GM04504 (cell line): ENCODE data around the gene BANP.
"Not testable (repeated sequence)": the region's sequence is repeated elsewhere in the genome, so short reads cannot be mapped to it uniquely, and the experiment has no call there.

ENCODE experiments used
- DNase-seq: peaks from one replicate; pipeline ENCODE4 v3.0.0-alpha.2; 2012; ENCODE audit warnings: low read depth

BANP gene

DNA sequence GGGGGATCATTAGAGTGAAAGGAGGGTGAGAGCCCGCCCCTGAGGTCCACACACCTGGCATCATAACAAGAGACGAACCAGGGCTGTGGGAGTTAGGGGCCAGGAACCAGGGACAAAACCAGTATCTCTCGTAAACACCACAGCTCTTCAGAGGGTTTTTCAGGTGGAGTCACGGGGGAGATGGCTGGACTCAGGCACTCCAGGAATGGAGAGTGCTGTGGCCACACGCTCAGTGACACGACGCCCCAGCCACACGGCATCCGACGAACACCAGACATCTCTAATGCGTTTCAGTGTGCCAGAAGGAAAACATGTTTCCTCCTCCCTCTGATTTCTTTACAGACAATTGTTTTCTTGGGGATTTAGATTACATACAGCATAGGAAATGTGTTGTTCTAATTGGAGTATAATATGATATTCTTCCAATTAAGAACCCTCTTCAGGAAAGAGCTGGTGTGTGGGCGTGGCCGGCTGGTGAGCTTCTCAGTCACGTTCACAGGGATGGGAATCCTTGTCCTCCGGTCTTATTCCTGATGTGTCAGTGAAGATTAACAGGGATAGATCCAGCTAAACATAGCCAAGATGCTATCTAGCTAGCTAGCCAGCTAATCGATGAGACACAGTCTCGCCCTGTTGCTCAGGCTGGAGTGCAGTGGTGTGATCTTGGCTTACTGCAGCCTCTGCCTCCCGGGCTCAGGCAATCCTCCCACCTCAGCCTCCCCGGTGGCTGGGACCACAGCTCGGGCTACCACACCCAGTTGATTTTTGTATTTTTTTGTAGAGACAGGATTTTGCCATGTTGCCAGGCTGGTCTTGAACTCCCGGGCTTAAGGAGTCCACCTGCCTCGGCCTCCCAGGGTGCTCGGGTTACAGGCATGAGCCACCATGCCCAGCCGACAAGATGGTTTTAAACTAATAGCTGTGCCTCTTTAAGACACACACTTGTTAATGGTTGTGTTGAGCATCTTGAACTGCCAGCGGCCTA is 98.6 kb downstream of the BANP start:
- DNase-seq = no peak

DNA sequence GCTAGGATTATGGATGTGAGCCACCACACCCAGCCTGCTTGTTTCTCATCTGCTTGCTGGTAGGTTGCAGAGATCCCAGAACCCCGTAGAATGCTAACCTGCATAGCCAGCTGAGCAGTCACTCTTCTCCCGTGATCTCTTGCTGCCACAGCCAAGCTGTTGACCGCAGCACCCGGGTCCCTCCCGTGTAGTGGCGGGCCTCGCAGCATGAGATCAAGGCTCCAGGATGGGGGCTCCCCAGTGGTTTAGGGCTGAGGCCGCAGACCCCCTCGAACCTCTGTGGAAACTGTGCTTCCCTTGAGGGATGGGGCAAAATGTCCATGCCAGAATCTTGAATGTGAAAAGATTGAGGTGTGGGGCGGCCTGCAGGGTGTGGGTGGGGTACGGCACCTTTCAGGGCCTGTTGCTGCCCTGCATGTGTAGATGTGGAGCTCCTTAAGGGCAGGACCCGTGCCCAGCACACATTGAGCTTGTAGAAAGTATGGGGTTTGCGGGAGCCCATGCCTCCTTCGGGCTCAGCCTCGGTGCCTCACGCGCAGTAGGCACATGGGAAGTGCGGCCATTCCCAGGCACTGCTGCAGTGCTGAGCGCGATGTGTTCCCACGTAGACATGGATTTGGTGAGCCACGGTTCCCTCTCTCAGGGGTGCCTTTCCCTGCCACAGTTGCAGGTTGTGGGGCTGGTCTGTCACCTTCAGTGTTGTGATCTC is 99.9 kb downstream of the BANP start:
- no peak for DNase-seq

DNA sequence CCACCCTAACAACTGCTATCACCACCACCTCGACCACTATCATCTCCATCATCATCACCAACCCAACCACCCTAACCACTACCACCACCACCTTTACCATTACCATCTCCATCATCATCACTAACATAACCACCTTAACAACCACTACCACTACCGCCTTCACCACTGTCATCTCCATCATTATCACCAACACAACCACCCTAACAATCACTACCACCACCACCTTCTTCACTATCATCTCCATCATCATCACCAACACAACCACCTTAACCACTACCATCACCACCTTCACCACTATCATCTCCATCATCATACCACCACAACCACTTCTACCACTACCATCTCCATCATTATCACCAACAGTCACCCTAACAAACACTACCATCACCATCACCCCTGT is 101.4 kb downstream of the BANP start:
- no peak for DNase-seq

DNA sequence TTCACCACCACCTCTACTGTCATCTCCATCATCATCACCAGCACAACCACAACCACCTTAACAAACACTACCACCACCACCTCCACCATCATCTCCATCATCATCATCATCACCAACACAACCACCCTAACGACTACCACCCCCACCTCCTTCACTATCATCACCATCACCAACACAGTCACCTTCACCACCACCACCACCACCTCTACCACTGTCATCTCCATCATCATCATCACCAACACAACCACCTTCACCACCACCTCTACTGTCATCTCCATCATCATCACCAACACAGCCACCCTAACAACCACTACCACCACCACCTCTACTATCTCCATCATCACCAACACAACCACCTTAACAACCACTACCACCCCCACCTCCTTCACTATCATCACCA is 102.2 kb downstream of the BANP start:
- not testable (repeated sequence) for DNase-seq

DNA sequence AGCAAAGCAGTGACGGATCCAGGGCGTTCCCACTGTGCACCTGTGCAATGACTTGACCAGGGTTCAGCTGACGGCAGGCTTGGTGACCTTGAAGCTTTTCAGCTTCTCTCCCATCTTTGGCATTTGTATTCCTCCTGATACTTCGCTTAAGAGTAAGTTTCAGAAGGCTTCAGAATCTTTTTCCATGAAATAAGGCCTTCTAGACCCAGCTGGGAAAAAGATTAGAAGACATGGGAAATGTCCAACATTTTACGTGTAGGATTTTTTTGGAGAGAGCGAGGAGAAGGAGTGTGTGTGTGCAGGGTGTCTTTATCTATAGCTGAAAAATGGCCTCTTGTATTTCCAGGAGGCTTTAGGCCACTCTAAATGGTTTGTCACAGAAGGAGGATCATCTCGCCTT is 104.1 kb downstream of the BANP start:
- no peak for DNase-seq

DNA sequence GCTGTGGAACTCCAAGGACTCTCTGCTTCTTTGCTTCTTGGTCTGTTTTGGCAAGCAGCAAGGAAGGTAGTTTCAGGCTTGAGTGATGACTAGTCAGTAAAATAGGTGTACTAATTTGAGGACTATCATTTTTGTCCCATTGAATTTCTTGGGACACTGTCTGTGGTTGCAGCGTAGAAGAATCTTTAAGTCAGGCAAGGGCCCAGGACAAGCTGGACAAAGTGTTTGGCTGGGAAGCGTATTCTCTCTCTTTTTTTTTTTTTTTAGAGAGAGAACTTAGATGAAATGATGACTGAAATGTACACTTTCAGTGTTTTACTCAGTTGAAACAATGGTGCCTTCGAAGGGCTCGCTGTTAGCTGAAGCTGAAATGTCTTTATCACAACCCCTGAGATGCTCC is 105.0 kb downstream of the BANP start:
- no peak for DNase-seq

DNA sequence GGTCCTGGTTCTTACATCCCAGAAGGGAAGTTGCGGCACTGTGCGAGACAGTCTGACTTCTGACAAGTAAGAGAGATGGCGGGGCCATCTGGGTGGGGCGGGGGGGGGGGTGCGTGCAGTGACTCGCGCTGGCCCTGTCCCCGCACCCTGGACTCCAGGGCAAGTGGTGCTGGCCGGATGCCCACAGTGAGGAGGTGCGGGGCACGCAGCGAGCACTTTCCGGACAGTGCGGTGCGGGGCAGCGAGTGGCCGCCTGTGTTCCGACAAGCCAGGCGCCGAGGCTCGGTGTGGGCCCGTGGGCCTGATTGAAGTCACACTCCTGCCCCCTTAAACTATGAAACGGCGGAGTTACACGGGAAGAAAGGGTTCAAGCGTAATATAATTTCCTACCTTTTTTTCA is 106.4 kb downstream of the BANP start:
- DNase-seq = no peak

DNA sequence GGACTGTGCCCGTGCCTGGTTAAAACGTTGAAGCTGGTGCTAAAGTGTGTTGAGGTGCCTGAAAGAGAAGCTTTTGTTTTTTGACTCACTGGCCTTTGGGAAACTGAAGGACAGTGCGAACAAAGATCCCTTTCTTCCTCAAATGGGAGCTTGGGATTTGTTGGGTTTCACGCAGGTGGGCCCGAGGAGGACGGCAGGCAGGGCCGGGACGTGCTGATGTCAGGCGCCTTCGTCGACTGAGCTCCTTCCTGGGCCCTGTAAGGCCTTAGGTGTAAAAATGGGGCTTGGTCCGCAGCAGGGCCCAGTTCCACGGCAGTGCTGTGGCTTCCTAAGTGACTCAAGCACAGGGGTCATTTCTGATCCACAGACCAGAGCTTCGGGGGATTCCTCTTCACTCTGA is 106.9 kb downstream of the BANP start:
- no peak for DNase-seq

DNA sequence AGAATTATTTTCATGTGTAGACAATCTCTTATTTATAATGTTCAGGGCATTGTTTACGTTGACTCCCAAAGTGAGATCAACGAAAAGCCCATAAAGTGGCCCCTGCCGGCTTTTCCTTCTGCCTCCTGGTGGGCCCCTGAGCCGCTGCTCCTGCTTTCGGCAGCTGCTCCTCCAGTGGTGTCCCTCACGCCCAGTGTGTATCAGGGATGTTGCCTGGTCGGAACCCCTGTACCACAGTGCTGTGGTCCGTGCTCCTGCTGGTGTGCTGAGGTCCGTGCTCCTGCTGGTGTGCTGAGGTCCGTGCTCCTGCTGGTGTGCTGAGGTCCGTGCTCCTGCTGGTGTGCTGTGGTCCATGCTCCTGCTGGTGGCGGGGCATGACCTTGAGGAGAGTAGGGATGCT is 107.6 kb downstream of the BANP start:
- DNase-seq = no peak

DNA sequence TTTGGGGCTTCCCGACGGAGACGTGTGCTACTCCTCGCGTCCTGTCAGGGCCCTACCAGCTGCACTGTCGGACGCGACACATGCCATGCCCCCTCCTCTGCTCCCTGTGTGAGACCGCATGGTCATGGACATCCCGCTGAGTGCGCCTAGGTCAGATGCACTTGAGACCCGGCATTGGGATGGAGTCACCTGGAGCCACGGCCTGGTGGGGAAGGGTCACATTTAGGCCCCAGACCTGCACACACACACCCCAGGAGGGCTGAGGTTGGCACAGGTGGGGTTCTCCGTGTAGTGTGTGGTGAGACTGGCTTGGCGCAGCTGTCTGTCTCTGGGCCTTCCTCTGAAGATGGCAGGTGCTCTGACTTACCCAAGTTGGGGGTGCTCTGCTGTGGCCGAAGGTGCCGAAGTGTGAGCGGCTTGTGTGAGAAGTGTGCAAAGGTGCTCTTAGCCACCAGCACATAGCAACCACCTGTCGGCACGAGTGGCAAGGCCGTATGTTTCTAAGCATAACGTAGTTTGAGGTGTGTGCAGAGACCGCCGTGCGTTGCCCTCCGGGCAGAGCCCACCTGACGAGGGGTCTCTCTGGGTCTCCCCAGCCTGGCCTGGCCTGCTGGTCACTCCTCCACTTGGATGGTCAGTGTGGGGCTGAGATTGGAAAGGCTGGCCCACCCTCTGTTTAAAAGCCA is 108.6 kb downstream of the BANP start:
- DNase-seq = no peak

DNA sequence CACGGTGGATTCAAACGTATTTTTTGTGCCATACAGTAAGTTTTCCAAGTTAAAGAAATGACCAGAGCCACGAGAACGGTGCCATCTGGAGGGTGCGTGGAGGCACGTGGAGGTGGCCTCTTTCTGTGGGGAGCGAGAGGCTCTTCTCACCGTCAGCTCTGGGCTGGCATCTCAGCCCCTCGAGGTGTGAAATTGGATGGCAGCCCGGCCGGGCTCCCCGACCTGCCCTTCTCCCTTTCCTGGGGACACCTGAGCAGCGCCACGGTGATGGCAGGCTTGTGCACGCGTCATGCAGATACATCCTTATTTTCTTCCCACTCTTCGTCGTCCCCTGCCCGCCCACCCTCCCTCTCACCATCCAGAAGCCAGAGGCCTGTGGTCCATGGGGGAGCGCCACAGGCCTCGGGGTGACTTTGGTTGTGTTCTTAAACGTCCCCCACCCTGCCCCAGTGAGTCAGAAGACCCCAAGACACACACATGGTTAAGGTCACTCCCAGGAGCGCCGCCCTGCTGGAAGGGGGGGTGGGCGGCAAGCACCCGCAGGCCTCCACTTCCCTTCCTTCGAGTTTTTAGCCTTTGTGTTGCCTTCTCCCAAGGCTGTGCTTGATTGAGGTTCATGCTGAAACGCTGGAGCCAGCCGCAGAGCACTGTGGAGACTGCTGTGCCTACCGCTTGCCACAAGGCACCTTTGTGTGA is 109.4 kb downstream of the BANP start:
- no peak for DNase-seq

DNA sequence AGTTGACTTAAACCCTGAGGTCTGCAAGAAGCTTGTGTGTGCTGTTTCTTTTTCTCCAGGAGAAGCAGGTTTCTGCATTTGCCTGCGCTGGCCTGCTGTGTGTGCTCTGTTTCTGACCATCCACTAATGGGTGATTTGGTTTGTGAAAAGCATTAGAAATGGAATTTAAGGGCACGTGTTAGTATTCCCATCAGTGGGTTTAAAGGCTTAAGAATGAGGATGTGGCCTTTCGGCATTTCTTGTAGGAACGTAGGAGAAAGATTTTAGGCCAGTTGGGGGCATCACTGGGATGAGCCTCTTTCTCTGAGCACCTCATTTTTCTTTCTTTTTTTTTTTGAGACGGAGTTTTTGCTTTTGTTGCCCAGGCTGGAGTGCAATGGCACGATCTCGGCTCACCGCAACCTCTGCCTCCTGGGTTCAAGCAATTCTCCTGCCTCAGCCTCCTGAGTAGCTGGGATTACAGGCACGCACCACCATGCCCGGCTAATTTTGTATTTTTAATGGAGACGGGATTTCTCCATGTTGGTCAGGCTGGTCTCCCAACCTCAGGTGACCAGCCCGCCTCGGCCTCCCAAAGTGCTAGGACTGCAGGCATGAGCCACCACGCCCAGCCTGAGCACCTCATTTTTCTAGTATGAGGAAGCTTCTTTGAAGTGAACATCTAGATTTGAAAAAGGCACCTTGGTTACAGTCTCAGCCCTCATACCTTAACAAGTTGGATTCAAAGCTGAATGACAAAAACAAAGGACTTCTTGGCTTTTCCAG is 110.3 kb downstream of the BANP start:
- no peak for DNase-seq

DNA sequence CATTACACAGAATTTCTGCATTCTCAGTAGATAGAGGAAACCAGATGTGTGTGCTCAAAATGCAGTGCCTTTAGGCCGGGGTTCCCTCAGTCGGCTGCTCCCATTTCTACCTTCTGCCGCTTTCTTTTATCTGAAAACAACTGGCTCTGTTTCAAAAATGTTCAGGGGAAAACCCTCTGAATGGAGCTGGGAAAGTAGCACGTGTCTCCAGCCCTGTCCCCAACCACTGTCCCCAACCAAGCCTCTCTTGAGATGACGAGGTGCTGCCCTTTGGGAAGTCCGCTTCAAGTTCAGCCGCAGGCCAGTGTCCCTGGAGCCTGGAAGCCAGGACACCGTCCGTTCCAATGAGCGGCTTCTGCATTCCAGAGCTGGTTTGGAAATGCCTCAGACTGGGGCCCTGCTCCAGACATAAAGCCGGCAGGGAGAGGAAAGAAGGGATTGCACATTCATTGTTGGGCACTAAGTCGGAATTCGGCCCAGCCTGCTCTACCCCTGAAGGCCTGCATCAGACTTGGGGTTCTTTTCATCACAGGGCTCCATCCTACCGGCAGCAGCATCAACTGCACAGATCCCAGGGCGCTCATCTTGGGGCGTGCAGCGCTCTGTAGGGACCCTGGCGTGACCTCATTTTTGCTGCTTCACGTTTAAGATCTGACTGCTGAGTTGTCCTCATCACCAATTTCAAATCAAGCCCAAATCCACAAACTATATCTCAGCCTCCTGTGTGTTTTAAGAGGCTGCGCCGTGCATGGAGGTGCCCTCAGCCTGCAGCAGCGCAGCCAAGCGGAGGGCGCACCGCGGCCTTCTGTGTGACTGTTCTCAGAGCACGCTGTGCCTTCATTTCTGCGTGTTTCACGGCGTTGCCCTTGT is 111.3 kb downstream of the BANP start:
- DNase-seq = peak; percentile 72

DNA sequence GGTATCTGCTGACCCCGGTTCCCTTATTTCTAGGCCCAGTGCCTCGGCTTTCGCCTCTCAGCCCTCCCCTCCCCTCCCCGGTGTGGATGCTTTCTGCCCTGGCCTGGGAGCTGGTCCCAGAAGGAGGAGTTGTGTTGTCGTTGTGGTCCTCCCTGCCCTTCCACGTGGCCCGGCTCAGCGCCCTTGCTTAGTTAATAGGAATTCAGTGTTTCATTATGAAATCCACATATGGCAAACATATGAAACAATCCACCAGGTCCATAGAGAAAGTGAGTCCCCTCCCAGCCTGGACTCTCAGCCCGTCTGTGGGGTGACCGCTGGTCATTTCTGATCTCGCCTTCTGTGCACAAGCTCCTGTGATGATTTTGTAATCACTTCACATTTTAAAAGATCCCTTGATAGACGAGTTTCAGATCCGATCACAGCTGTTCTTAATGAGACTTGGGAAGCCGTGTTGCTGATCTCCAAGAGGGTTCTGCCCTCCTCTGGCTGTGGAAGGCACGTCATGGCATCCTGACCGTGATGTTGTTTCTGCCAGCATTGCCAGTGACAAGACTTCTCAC is 112.1 kb downstream of the BANP start:
- peak; percentile 95 for DNase-seq

DNA sequence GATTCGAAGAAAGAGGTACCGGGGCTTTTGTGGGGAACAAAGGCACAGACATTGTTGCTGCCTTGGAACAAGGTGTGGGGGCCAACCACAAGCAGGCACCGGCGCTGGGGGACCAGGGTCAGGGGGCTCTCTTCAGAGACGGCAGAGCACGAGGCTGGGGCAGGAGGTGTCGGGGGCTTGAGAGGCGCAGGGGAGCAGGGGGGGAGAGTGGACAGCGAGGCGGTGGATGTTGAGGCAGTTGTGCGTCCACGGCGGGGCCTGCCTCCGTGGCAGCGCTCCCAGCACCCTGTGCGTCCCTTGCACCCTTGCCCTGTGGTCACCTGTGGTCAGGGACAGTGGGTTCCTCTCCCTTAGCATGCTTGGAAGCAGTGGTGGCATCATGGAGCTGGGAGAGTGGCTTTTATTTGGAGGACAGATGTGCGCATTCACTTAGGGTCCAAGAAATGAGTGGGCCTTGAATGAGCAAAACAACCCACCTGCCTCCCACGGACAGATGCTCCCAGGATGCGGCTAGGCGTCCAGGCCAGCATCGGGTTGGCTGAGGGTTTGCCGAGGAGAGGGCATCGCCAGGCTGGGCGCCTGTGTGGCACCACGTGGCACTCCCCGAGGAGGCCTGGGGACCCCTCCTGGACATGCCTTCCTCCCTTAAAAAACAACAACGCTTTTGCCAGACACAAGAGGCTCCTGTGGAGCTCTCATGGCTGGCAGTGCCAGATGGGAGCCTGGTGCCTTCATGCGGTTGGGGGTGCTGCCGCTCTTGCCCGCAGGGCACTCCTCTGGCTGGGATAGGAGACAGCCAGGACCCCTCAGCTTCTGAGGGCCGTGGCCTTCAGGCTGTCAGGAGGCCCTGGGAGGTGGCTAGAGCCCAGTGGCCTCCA is 113.0 kb downstream of the BANP start:
- no peak for DNase-seq

DNA sequence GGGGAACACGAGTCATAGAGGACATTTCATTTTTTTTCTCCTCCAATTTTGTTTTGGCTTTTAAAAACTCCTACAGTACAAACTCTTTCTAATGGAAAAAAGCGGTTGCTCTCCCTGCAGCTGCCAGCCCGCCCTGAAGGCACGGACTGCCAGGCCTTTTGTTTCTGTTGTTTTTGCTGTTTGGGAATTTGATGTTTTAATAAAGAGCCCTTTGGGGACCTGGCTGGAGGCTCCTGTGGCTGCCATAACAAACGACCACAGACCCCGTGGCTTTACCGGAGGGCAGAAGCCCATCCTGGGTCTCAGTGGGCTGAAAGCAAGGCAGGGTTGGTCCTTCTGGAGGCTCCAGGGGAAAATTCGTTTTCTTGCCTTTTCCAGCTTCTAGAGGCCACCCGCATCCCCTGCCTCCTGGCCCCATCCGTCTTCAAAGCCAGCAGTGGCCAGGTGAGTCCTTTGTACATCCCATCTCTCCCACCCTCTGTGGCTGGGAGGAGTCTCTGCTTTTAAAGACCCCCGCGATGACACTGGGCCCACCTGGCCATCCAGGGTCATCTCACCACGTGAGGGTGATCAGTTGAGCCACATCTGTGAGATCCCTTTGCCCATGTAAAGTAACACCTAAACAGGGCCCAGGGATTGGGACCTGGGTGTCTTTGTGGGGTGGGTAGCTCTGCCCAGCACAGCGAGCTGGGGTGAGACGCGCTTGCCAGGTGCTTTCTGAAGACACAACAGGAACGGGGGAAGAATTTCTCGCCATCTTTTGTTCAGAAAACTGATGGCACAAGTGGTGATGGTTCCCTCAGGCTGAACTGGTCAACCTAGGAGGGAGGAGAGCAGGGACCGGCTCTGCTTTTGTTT is 113.9 kb downstream of the BANP start:
- no peak for DNase-seq

DNA sequence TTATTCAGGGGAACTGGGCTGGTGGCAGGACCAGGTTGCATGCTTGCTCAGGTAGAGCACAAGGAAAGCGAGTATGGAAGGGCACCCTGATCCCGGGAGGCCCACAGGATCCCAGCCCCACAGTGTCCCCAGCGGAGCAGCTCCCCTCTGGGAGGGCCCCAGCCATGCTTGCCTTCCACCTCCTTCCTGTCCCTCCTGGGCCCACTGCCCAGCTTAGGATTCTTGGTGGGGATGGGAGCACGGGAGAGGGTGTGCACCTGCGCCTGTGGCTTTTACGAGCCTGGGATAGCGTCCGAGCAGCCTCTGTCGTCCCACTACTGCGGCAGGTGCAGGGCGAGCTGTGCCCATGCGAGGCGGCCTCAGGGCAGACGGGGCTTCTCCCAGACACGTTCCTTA is 114.5 kb downstream of the BANP start:
- DNase-seq = no peak

DNA sequence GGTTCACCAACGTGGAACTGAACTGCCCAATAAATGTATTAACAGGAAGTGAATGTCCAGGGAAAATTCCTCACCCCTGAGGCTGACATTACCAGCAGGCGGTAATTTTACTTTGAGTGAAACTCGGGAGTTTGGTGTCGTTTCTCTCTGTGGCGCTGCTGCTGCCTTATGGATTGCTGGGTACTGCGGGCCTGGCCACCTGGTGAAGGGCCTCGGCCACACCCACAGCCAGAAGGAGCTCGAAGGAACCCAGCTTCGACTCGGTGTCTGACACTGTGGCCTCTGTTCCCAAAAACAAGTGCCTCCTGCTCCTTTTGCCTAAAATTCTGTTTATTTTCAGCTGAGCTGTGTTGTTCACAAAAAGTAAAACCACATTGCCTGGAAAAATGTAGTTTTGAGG is 115.0 kb downstream of the BANP start:
- DNase-seq = no peak
